Stimulated activated naive B cell treated with anti-CD40 and anti-IgM and Interleukin-4, amounts not matched to agents 10 μg/mL and 1 μg/mL and 100 μg/mL, for 72 hours (primary cell): ENCODE measurements around the gene FAM3B.

Experiments used
- ATAC-seq, 2 donors: fragments of 150-1000 bp; cut with Tn5 transposase; replicated peaks; 2 replicates each; pipeline ENCODE4 v1.10.0; 2021; ENCODE audit warnings: moderate library complexity in 1 of 2
- DNase-seq: peaks from one replicate; pipeline ENCODE4 v3.0.0; 2021
- H3K27ac Mint-ChIP-seq: one replicate; pipeline ENCODE4 v1.8.0; 2022; ENCODE audit warnings: mild to moderate bottlenecking, mixed read lengths
- H3K27me3 Mint-ChIP-seq, 2 donors: one replicate each; pipeline ENCODE4 v1.8.0; 2022; ENCODE audit warnings: mixed read lengths in 2 of 2
- H3K36me3 Mint-ChIP-seq, 2 donors: one replicate each; pipeline ENCODE4 v1.8.0; 2022; ENCODE audit warnings: mixed read lengths in 2 of 2, mild to moderate bottlenecking in 1 of 2
- H3K4me1 Mint-ChIP-seq, 2 donors: one replicate each; pipeline ENCODE4 v1.8.0; 2022; ENCODE audit warnings: mixed read lengths in 2 of 2, mild to moderate bottlenecking in 1 of 2
- H3K4me3 Mint-ChIP-seq, 2 donors: one replicate each; pipeline ENCODE4 v1.8.0; 2022; ENCODE audit warnings: mild to moderate bottlenecking in 2 of 2, mixed read lengths in 2 of 2, moderate library complexity in 1 of 2
- H3K9me3 Mint-ChIP-seq, 2 donors: one replicate each; pipeline ENCODE4 v1.8.0; 2022; ENCODE audit warnings: mixed read lengths in 2 of 2, mild to moderate bottlenecking in 1 of 2

FAM3B gene

GRCh38 chr21:41398251-41398650 lies 81.7 kb downstream of the FAM3B start:
- Mint-ChIP-seq H3K4me3 (no peak overlapping the region), H3K9me3 (no peaks in the 10 kb centered on the region), H3K36me3 (peaks cover 32 to 51% of the 10 kb centered on the region in 2 donors), H3K27me3 (no peaks in the 10 kb centered on the region), H3K27ac (no peak overlapping the region), H3K4me1 (peaks cover 14% of the 10 kb centered on the region in 2 donors)
- DNase-seq (no peak), ATAC-seq (no peak)

- Mint-ChIP-seq H3K4me3 (no peak overlapping the region), H3K36me3 (peaks cover 32 to 49% of the 10 kb centered on the region in 2 donors), H3K27ac (no peak overlapping the region), H3K27me3 (no peaks in the 10 kb centered on the region), H3K9me3 (no peaks in the 10 kb centered on the region), H3K4me1 (peaks cover 14% of the 10 kb centered on the region in 2 donors)
- ATAC-seq (no peak), DNase-seq (no peak)
These were observed 82.2 kb downstream of the FAM3B start for GRCh38 chr21:41398831-41399230.

- Mint-ChIP-seq H3K4me1 (peaks cover 14% of the 10 kb centered on the region in 2 donors), H3K27ac (no peak overlapping the region), H3K36me3 (peaks cover 29 to 48% of the 10 kb centered on the region in 2 donors), H3K27me3 (no peaks in the 10 kb centered on the region), H3K9me3 (no peaks in the 10 kb centered on the region), H3K4me3 (no peak overlapping the region)
- DNase-seq (no peak), ATAC-seq (no peak)
These were observed 82.7 kb downstream of the FAM3B start for GRCh38 chr21:41399246-41399800.

- no peak for DNase-seq
- Mint-ChIP-seq H3K27me3 (no peaks in the 10 kb centered on the region), H3K4me3 (no peak overlapping the region), H3K4me1 (peaks cover 4% of the 10 kb centered on the region in 2 donors), H3K27ac (no peak overlapping the region), H3K36me3 (peaks cover 29 to 45% of the 10 kb centered on the region in 2 donors), H3K9me3 (no peaks in the 10 kb centered on the region)
- no peak for ATAC-seq
These were observed 85.6 kb downstream of the FAM3B start for GRCh38 chr21:41402231-41402630.

GRCh38 chr21:41402796-41403195 lies 86.2 kb downstream of the FAM3B start:
- ATAC-seq: no peak
- Mint-ChIP-seq H3K4me3 (no peak overlapping the region), H3K27me3 (no peaks in the 10 kb centered on the region), H3K36me3 (peaks cover 26 to 44% of the 10 kb centered on the region in 2 donors), H3K9me3 (no peaks in the 10 kb centered on the region), H3K4me1 (no peaks in the 10 kb centered on the region), H3K27ac (no peak overlapping the region)
- no peak for DNase-seq

GRCh38 chr21:41403331-41403730 lies 86.7 kb downstream of the FAM3B start:
- Mint-ChIP-seq H3K27me3 (no peaks in the 10 kb centered on the region), H3K4me1 (no peaks in the 10 kb centered on the region), H3K4me3 (no peak overlapping the region), H3K27ac (no peak overlapping the region), H3K9me3 (no peaks in the 10 kb centered on the region), H3K36me3 (peaks cover 31 to 49% of the 10 kb centered on the region in 2 donors)
- no peak for ATAC-seq
- DNase-seq: no peak

GRCh38 chr21:41403966-41404365 lies 87.4 kb downstream of the FAM3B start:
- no peak overlapping the region for H3K27ac Mint-ChIP-seq
- H3K4me3 Mint-ChIP-seq: no peak overlapping the region
- ATAC-seq: no peak
- DNase-seq: no peak
- no peaks in the 10 kb centered on the region for H3K4me1 Mint-ChIP-seq
- peaks cover 31 to 56% of the 10 kb centered on the region in 2 donors for H3K36me3 Mint-ChIP-seq
- no peaks in the 10 kb centered on the region for H3K9me3 Mint-ChIP-seq
- H3K27me3 Mint-ChIP-seq: no peaks in the 10 kb centered on the region

GRCh38 chr21:41405321-41405720 lies 88.7 kb downstream of the FAM3B start:
- no peaks in the 10 kb centered on the region for H3K4me1 Mint-ChIP-seq
- H3K9me3 Mint-ChIP-seq: peaks cover 0 to under 1% of the 10 kb centered on the region in 2 donors
- peaks cover 32 to 56% of the 10 kb centered on the region in 2 donors for H3K36me3 Mint-ChIP-seq
- DNase-seq: no peak
- H3K27ac Mint-ChIP-seq: no peak overlapping the region
- ATAC-seq: no peak
- H3K4me3 Mint-ChIP-seq: no peak overlapping the region
- H3K27me3 Mint-ChIP-seq: no peaks in the 10 kb centered on the region

GRCh38 chr21:41406340-41406739 lies 89.7 kb downstream of the FAM3B start:
- Mint-ChIP-seq H3K27ac (no peak overlapping the region), H3K4me3 (no peak overlapping the region), H3K36me3 (peaks cover 31 to 54% of the 10 kb centered on the region in 2 donors), H3K9me3 (peaks cover 5% of the 10 kb centered on the region in 2 donors), H3K4me1 (no peaks in the 10 kb centered on the region), H3K27me3 (no peaks in the 10 kb centered on the region)
- ATAC-seq (no peak), DNase-seq (no peak)
